GM12801 (cell line): ENCODE measurements around the gene GBX1.

Experiments
- TF ChIP-seq, protein P1 (sequence below): IDR thresholded peaks from one replicate; pipeline ENCODE4 v1.5.1; 2011; ENCODE audit warnings: control low read depth; ENCODE audit not compliant: insufficient read length; ENCODE audit errors: extremely low read depth

GBX1 gene

DNA sequence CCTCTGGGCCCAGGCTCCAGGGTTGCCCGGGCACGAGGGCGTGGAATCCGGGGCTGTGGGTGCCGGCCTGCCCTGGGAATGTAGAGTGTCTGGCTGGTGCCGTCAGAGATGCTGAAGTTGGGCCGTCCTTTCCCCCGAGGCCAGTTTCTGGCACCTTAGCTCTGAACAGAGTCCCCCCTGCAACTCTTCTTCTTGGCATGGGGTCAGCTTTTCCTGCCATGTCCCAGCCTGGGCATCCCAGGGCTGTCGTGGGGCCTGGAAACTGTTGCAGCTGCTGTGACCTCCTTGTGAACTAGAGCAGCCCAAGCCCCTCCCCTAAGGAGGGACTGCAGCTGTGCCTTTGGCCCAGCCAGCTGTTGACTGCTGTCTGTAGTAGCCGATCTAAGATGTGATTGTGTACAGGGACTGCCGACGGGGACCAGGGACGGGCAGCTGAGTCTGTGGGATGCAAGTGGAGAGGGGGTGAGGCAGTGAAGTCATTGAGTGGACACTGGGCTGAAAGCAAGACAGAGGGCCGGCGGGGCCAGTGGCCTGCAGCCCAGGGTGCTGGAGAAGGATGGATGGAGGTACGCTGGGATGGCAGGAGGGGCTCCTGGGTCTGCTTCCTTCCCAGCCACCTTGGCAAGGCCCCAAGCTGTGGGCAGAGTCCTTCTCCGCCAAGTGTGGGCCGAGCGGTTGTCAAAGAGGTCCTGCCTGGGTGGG lies 35.8 kb downstream of the GBX1 start:
- TF ChIP-seq, protein P1, sequence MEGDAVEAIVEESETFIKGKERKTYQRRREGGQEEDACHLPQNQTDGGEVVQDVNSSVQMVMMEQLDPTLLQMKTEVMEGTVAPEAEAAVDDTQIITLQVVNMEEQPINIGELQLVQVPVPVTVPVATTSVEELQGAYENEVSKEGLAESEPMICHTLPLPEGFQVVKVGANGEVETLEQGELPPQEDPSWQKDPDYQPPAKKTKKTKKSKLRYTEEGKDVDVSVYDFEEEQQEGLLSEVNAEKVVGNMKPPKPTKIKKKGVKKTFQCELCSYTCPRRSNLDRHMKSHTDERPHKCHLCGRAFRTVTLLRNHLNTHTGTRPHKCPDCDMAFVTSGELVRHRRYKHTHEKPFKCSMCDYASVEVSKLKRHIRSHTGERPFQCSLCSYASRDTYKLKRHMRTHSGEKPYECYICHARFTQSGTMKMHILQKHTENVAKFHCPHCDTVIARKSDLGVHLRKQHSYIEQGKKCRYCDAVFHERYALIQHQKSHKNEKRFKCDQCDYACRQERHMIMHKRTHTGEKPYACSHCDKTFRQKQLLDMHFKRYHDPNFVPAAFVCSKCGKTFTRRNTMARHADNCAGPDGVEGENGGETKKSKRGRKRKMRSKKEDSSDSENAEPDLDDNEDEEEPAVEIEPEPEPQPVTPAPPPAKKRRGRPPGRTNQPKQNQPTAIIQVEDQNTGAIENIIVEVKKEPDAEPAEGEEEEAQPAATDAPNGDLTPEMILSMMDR: no peak

- TF ChIP-seq, protein P1: no peak
Measured at GRCh38 chr7:151131224-151131591, 36.3 kb downstream of the GBX1 start.

DNA sequence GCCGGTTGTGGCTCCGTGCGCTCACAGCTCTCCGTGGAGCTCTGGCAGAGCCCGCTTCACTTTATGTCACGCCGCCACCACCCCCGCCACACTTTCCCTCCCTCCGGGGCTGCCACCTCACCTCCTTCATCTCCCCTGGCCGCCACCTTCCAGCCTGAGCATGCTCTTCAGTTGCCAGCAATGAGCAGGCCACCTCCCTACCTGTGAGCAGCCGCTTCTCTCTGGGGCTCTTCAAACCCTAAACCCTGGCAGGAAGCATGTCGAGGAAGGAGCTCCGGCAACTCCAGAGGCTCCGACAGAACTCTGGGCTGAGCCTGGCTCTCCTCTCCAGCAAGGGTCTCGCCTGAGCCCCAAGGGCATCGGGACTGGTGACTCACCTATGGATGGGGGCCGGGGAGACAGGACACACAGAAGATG lies 36.7 kb downstream of the GBX1 start:
- TF ChIP-seq, protein P1: no peak

DNA sequence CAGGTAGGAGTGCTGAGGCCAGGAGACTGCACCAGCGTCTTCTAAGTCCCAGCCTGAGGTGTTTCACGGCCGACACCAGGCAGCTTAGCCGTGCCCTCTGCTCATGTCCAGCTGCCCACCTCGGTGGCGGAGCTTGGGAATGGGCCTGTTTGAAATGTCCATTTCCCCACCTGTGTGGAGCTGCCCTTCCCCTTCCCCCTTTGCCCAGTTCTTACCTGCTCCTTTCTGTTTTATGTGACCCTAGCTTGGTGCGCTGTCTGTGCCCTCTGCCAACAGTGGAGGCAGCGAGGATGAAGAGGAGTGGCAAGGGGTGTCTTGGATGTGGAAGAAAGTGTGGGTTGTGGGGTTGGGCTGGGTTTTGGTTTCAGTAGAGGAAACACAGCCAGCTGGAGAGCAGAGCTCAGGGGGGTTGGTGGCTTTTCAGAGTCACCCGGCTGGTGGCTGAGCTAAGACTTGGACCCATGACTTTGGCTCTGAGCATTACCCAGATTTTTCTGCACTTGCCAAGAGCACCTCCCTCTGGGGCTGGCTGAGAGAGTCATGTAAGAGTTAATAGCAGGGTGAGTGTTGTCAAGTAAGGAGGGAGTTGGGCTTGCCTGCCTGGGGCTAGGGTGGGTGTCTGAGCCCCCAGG lies 37.4 kb downstream of the GBX1 start:
- TF ChIP-seq, protein P1: no peak

DNA sequence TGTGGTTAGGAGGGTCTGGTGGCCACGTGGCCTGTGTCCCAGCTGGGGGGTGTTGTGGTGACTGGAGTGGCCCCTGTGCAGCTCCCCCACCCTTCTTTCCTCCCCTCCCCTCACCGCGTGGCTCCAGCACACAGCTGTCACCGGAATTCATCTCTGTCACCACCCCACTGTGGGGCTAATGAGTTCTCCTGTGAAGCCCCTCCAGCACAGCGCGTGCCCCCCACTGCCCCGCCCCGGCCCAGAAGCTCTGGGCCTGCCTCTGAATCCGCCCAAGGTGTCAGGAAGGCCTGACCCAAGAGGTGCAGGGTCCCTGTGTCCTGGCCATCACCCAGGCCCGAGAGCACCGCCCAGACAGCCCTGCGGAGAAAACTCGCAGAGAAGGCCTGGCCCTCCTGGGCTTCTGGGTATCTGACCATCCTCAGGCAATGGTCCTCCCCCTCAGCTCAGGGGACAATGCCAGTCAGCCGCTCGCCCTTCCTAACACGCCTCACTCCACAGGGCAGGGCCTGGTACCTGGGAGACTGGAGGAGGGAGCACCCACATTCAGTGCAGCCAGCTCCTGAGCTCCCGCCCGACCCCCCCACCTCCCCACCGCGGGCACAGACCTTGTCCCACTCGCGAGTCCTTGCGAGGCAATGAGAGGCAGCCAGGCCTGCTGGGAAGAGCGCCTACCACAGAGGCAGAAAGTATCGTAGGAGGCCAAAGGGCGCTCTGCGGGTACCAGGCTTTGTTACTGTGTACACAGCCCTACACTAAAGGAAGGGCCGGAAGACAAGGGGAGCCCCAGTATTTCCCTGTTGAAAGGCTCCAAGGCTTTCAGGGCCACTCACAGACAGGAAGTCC lies 38.2 kb downstream of the GBX1 start:
- TF ChIP-seq, protein P1: no peak

DNA sequence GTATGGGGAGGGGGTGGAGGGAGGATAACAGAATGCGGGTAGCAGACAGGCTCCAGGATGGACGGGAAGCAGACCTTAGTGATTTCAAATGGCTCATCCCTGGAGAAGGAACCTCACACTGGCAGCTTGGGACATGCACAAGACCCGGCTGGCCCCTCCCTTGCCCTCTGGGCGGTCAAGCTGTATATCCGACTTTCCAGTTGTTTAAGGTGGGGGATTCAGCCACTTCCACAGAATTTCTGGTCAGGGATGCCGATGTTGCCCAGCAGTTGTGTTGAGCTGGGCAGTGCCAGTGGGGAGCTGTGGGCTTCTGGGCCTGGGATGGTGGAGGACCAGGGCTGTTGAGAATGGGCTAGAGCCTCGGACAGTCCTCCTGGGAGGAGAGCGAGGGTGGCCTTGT lies 38.8 kb downstream of the GBX1 start:
- TF ChIP-seq, protein P1: no peak

- TF ChIP-seq, protein P1: no peak
Measured at GRCh38 chr7:151128144-151128543, 39.4 kb downstream of the GBX1 start.
